Common myeloid progenitor, CD34-positive (primary cell): Measurements from ENCODE around the gene MPI.
A peak's percentile ranks its signal among the peaks of the same experiment; 100 is the strongest.
"Not testable (repeated sequence)": the region's sequence is repeated elsewhere in the genome, so short reads cannot be mapped to it uniquely, and the experiment has no call there.

Experiments used
- CTCF ChIA-PET: fragments of 350-600 bp; sonication (Branson Sonifier 250); formaldehyde crosslinking; loops from one replicate; lab custom pipeline; 2021; ENCODE audit warnings: antibody characterized with exemption; lab: Charles Lee
- POLR2A ChIA-PET: fragments of 350-600 bp; sonication (Branson Sonifier 250); formaldehyde crosslinking; loops from one replicate; lab custom pipeline; 2021; ENCODE audit warnings: antibody characterized with exemption; lab: Charles Lee
- DNase-seq, 3 donors: peaks; one replicate each; pipeline versions ENCODE4 v3.0.0 to v3.0.0-alpha.2; 2013
- H3K27ac ChIP-seq, 2 experiments: 1 replicate in 1 of 2; 2 replicates in 1 of 2; pipeline ENCODE4 v1.7.0; 2013; ENCODE audit warnings: inconsistent platforms in 2 of 2, low read length in 2 of 2, mild to moderate bottlenecking in 2 of 2, low read depth in 1 of 2, moderate library complexity in 1 of 2; ENCODE audit not compliant: severe bottlenecking in 2 of 2, insufficient read depth in 1 of 2, poor library complexity in 1 of 2
- H3K27me3 ChIP-seq, 5 experiments: replicated peaks in 2 of 5; 1 replicate in 3 of 5; 2 replicates in 2 of 5; pipeline versions ENCODE4 v1.6.1 to v1.7.0; 2013; ENCODE audit warnings: low read length in 4 of 5, mild to moderate bottlenecking in 2 of 5, moderate library complexity in 2 of 5, inconsistent platforms in 1 of 5; ENCODE audit not compliant: insufficient read depth in 5 of 5, control insufficient read depth in 4 of 5
- H3K36me3 ChIP-seq, 4 experiments: 1 replicate in 2 of 4; 2 replicates in 2 of 4; pipeline versions ENCODE4 v1.6.1 to v1.7.0; 2013; ENCODE audit warnings: low read length in 3 of 4, control low read depth in 1 of 4, mild to moderate bottlenecking in 1 of 4; ENCODE audit not compliant: control insufficient read depth in 4 of 4, insufficient read depth in 4 of 4
- H3K4me1 ChIP-seq, 4 experiments: 1 replicate in 3 of 4; 2 replicates in 1 of 4; pipeline versions ENCODE4 v1.6.1 to v1.7.1; 2013; ENCODE audit warnings: low read length in 3 of 4, mild to moderate bottlenecking in 3 of 4, control low read depth in 1 of 4, inconsistent platforms in 1 of 4, moderate library complexity in 1 of 4; ENCODE audit not compliant: control insufficient read depth in 4 of 4, insufficient read depth in 4 of 4; ENCODE audit errors: control extremely low read depth in 1 of 4
- H3K4me3 ChIP-seq, 7 experiments: 1 replicate in 4 of 7; 2 replicates in 3 of 7; pipeline versions ENCODE4 v1.5.1 to v1.7.0; 2013; ENCODE audit warnings: mild to moderate bottlenecking in 7 of 7, low read length in 6 of 7, moderate library complexity in 6 of 7, inconsistent platforms in 2 of 7, low read depth in 2 of 7, control low read depth in 1 of 7; ENCODE audit not compliant: insufficient read depth in 4 of 7, control insufficient read depth in 1 of 7; ENCODE audit errors: extremely low read depth in 1 of 7
- H3K9me3 ChIP-seq, 5 experiments: 1 replicate in 4 of 5; 2 replicates in 1 of 5; pipeline versions ENCODE4 v1.6.1 to v1.7.1; 2013; ENCODE audit warnings: low read length in 4 of 5, mild to moderate bottlenecking in 2 of 5, inconsistent platforms in 1 of 5, low read depth in 1 of 5, moderate library complexity in 1 of 5; ENCODE audit not compliant: control insufficient read depth in 4 of 5, insufficient read depth in 2 of 5; ENCODE audit errors: control extremely low read depth in 1 of 5
- whole genome bisulfite sequencing: methylation state at CpG from one replicate; pipeline ENCODE4 v1.1.5; 2013; ENCODE audit not compliant: insufficient coverage; 5-methylcytosine and 5-hydroxymethylcytosine counted together

MPI gene

DNA sequence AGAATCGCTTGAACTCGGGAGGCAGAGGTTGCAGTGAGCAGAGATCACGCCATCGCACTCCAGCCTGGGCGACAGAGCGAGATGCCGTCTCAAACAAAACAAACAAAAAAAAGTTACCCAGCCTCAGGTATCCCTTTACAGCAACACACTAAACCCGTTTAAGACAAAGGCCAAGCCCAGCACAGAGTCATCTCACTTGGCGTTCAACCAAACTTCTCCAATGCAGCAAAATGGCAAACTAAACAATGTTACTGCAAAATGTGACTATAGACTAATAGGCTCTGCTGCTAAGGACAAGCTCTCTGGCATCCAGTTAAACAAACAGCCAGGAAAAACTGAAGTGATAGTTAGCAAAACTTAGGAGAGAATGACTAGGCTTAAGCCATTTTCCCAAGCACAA is 23.2 kb downstream of the MPI start:
- H3K27ac ChIP-seq = peak overlapping the region in 1 of 2 experiments; percentile 36
- no peaks in the 10 kb centered on the region for H3K9me3 ChIP-seq
- H3K4me1 ChIP-seq = no peaks in the 10 kb centered on the region
- H3K4me3 ChIP-seq = no peak overlapping the region
- H3K27me3 ChIP-seq = no peaks in the 10 kb centered on the region
- 91% methylated on average over 8 of the region's 9 CpGs for WGBS
- POLR2A ChIA-PET = no interaction called here
- DNase-seq = no peak
- peaks cover 8 to 45% (median 32%) of the 10 kb centered on the region in 4 experiments for H3K36me3 ChIP-seq
- CTCF ChIA-PET = interaction anchor here (1.1 to 1.9 kb wide), 2 partner anchors 11 to 37 kb away, joined by 3 to 10 read pairs; no protein-coding TSS in a partner anchor

- H3K9me3 ChIP-seq, POLR2A ChIA-PET, H3K27me3 ChIP-seq, H3K4me3 ChIP-seq, DNase-seq, H3K27ac ChIP-seq, H3K4me1 ChIP-seq: not testable (repeated sequence)
- 100% methylated on average over 6 of the region's 8 CpGs for WGBS
- H3K36me3 ChIP-seq = peaks cover 11 to 52% (median 37%) of the 10 kb centered on the region in 4 experiments
- CTCF ChIA-PET = interaction anchor here (1.1 kb wide), 1 partner anchor 37 kb away, joined by 3 read pairs; no protein-coding TSS in a partner anchor
Observed at GRCh38 chr15:74913799-74914198, 24.0 kb downstream of the MPI start.

- H3K9me3 ChIP-seq = no peaks in the 10 kb centered on the region
- POLR2A ChIA-PET = no interaction called here
- H3K27me3 ChIP-seq = no peaks in the 10 kb centered on the region
- H3K36me3 ChIP-seq = peaks cover 15 to 70% (median 42%) of the 10 kb centered on the region in 4 experiments
- H3K4me1 ChIP-seq = peaks cover 0 to 11% (median 2%) of the 10 kb centered on the region in 4 experiments
- CTCF ChIA-PET = interaction anchor here (1.2 to 1.3 kb wide), 2 partner anchors 9 to 11 kb away, joined by 5 to 6 read pairs; partner anchors contain the start of gene FAM219B
- H3K27ac ChIP-seq = no peak overlapping the region
- WGBS = 98% methylated on average over 5 of the region's 6 CpGs
- H3K4me3 ChIP-seq = no peak overlapping the region
- no peak for DNase-seq
Observed at GRCh38 chr15:74917676-74918075, 27.8 kb downstream of the MPI start.

- no peaks in the 10 kb centered on the region for H3K27me3 ChIP-seq
- POLR2A ChIA-PET = no interaction called here
- CTCF ChIA-PET = interaction anchor here (0.9 to 2.0 kb wide), 6 partner anchors 9 to 121 kb away, joined by 3 to 8 read pairs (median 3); partner anchors contain the start of gene FAM219B
- H3K36me3 ChIP-seq = peaks cover 15 to 72% (median 42%) of the 10 kb centered on the region in 4 experiments
- DNase-seq = peak in 2 of 3 donors; percentile 71 to 74
- peaks cover 0 to 11% (median 2%) of the 10 kb centered on the region in 4 experiments for H3K4me1 ChIP-seq
- WGBS = 39% methylated on average over 5 of the region's 8 CpGs
- peak overlapping the region; percentile 16 to 19 for H3K27ac ChIP-seq
- no peaks in the 10 kb centered on the region for H3K9me3 ChIP-seq
- H3K4me3 ChIP-seq = no peak overlapping the region
Observed at GRCh38 chr15:74920456-74920855, 30.6 kb downstream of the MPI start.

GRCh38 chr15:74924525-74924924 is 34.7 kb downstream of the MPI start:
- no peak for DNase-seq
- ChIA-PET POLR2A (no interaction called here), CTCF (no interaction called here)
- Histone ChIP-seq H3K4me1 (peaks cover 0 to 11% (median 2%) of the 10 kb centered on the region in 4 experiments), H3K27me3 (no peaks in the 10 kb centered on the region), H3K9me3 (no peaks in the 10 kb centered on the region), H3K4me3 (no peak overlapping the region), H3K36me3 (peaks cover 11 to 77% (median 43%) of the 10 kb centered on the region in 4 experiments), H3K27ac (no peak overlapping the region)
- 100% methylated on average over 2 of the region's 3 CpGs for WGBS

GRCh38 chr15:74928771-74929198 is 38.9 kb downstream of the MPI start:
- peaks cover 7 to 55% (median 30%) of the 10 kb centered on the region in 4 experiments for H3K36me3 ChIP-seq
- H3K4me3 ChIP-seq = no peak overlapping the region
- DNase-seq = no peak
- WGBS = 90% methylated on average over 3 of the region's 5 CpGs
- H3K27me3 ChIP-seq = no peaks in the 10 kb centered on the region
- H3K9me3 ChIP-seq = no peaks in the 10 kb centered on the region
- POLR2A ChIA-PET = no interaction called here
- CTCF ChIA-PET = no interaction called here
- no peaks in the 10 kb centered on the region for H3K4me1 ChIP-seq
- H3K27ac ChIP-seq = no peak overlapping the region

GRCh38 chr15:74933573-74933972 is 43.7 kb downstream of the MPI start:
- Histone ChIP-seq H3K27ac (peak overlapping the region in 1 of 2 experiments; percentile 43), H3K9me3 (no peaks in the 10 kb centered on the region), H3K4me3 (no peak overlapping the region), H3K4me1 (peaks cover 0 to 19% (median 11%) of the 10 kb centered on the region in 4 experiments), H3K27me3 (no peaks in the 10 kb centered on the region), H3K36me3 (peaks cover 5 to 21% (median 13%) of the 10 kb centered on the region in 4 experiments)
- POLR2A ChIA-PET = interaction anchor here (0.7 to 1.2 kb wide), 2 partner anchors 21 to 66 kb away, joined by 3 to 5 read pairs; no protein-coding TSS in a partner anchor
- no peak for DNase-seq
- CTCF ChIA-PET = interaction anchor here (1.6 to 2.5 kb wide), 2 partner anchors 17 to 32 kb away, joined by 6 to 9 read pairs; no protein-coding TSS in a partner anchor
- WGBS = 57% methylated on average over 2 of the region's 2 CpGs
